GM12878 (cell line): ENCODE measurements around the gene KCNC4. TPM values are rescaled to one million over a fixed set of nuclear protein-coding genes. Genes with fewer than 3 reads are reported as not detected.

Experiments
- ATAC-seq: fragments of 200-7000 bp; cut with Tn5 transposase; 3 replicates; pipeline ENCODE4 v1.9.1; 2020; ENCODE audit warnings: mild to moderate bottlenecking, moderate library complexity
- BruUV-seq: library from RNA; stranded (reverse); fragments of 400-500 nt; replicated peaks from 2 replicates; lab custom pipeline; 2021; lab: Mats Ljungman, UMichigan
- CTCF ChIA-PET: fragments of 300-600 bp; sonication (Branson Sonifier 250); formaldehyde crosslinking; extraction: SDS; loops from one replicate; lab custom pipeline; 2021; ENCODE audit warnings: inconsistent platforms; lab: Yijun Ruan, JAX
- POLR2A ChIA-PET: fragments of 350-600 bp; formaldehyde crosslinking; extraction: SDS; loops from one replicate; lab custom pipeline; 2021; ENCODE audit warnings: inconsistent platforms; lab: Charles Lee
- RAD21 ChIA-PET: fragments of 300-600 bp; sonication (Branson Sonifier 250); formaldehyde crosslinking; loops from one replicate; lab custom pipeline; 2023; ENCODE audit warnings: antibody characterized with exemption; ENCODE audit not compliant: unreplicated experiment; lab: Charles Lee
- SMC1A ChIA-PET: fragments of 300-600 bp; sonication (Branson Sonifier 250); formaldehyde crosslinking; loops from one replicate; lab custom pipeline; 2023; ENCODE audit not compliant: unreplicated experiment, uncharacterized antibody; lab: Charles Lee
- DNase-seq: peaks from one replicate; pipeline ENCODE4 v3.0.0-alpha.2; 2011; ENCODE audit warnings: low read depth, low spot score
- FAIRE-seq: peaks from 3 replicates; lab custom pipeline; 2011; peaks lifted over from hg19 to GRCh38; lab: Jason Lieb, UNC
- H2AFZ ChIP-seq: 2 replicates; pipeline ENCODE4 v1.6.0; 2011; ENCODE audit warnings: low read depth, low read length, control low read depth; ENCODE audit not compliant: control insufficient read depth
- H3K27ac ChIP-seq: 2 replicates; pipeline ENCODE4 v1.5.1; 2011; ENCODE audit warnings: control low read depth; ENCODE audit not compliant: control insufficient read depth, insufficient read depth
- H3K27me3 ChIP-seq, 2 experiments: replicated peaks in 1 of 2; 2 replicates each; pipeline versions ENCODE4 v1.6.0 to v1.6.1; 2011; ENCODE audit warnings: low read length in 1 of 2; ENCODE audit not compliant: control insufficient read depth in 2 of 2, insufficient read depth in 2 of 2
- H3K36me3 ChIP-seq, 2 experiments: 2 replicates each; pipeline ENCODE4 v1.5.1; 2011; ENCODE audit warnings: low read length in 1 of 2; ENCODE audit not compliant: control insufficient read depth in 2 of 2, insufficient read depth in 2 of 2
- H3K4me1 ChIP-seq: 2 replicates; pipeline ENCODE4 v1.6.1; 2011; ENCODE audit warnings: mild to moderate bottlenecking, low read length, moderate library complexity, mixed read lengths; ENCODE audit not compliant: control insufficient read depth, insufficient read depth
- H3K4me2 ChIP-seq: 2 replicates; pipeline ENCODE4 v1.6.0; 2011; ENCODE audit warnings: control low read depth; ENCODE audit not compliant: control insufficient read depth, insufficient read depth
- H3K4me3 ChIP-seq: fragments of 200-600 bp; sonication (generic); 2 replicates; pipeline ENCODE4 v1.5.1; 2016
- H3K79me2 ChIP-seq: 2 replicates; pipeline ENCODE4 v1.6.0; 2011; ENCODE audit warnings: low read length; ENCODE audit not compliant: control insufficient read depth, insufficient read depth
- H3K9ac ChIP-seq: 2 replicates; pipeline ENCODE4 v1.8.0; 2011; ENCODE audit warnings: low read length, control low read depth, mixed read lengths; ENCODE audit not compliant: control insufficient read depth, insufficient read depth
- H3K9me3 ChIP-seq: replicated peaks from 3 replicates; pipeline ENCODE4 v1.5.1; 2011; ENCODE audit warnings: mild to moderate bottlenecking, low read length; ENCODE audit not compliant: control insufficient read depth, insufficient read depth
- H4K20me1 ChIP-seq: 2 replicates; pipeline ENCODE4 v1.6.0; 2011; ENCODE audit not compliant: control insufficient read depth, insufficient read depth
- CBX3 ChIP-seq: fragments of 200-600 bp; sonication (generic); IDR thresholded peaks from 2 replicates; pipeline ENCODE4 v1.6.1; 2016; ENCODE audit warnings: low read depth, borderline replicate concordance
- DPF2 ChIP-seq: fragments of 450-650 bp; IDR thresholded peaks from 2 replicates; pipeline ENCODE4 v1.6.1; 2017; ENCODE audit warnings: mild to moderate bottlenecking
- ESRRA ChIP-seq: IDR thresholded peaks from 2 replicates; pipeline ENCODE4 v1.6.1; 2012; ENCODE audit warnings: mild to moderate bottlenecking, low read length, improper control_type of control experiment
- NFYB ChIP-seq: IDR thresholded peaks from 2 replicates; pipeline ENCODE4 v1.6.1; 2011; ENCODE audit warnings: low read depth, mild to moderate bottlenecking, low read length, improper control_type of control experiment, moderate library complexity; ENCODE audit not compliant: insufficient read depth
- NRF1 ChIP-seq: conservative IDR thresholded peaks from 2 replicates; pipeline ENCODE4 v1.6.1; 2011; ENCODE audit warnings: mild to moderate bottlenecking, low read depth, low read length, improper control_type of control experiment
- STAT1 ChIP-seq: fragments of 450-650 bp; conservative IDR thresholded peaks from 2 replicates; pipeline ENCODE4 v1.6.1; 2014; ENCODE audit warnings: antibody characterized with exemption, mild to moderate bottlenecking
- SUPT20H ChIP-seq: IDR thresholded peaks from 2 replicates; pipeline ENCODE4 v1.6.1; 2011; ENCODE audit warnings: low read depth, mild to moderate bottlenecking, low read length, moderate library complexity, borderline replicate concordance; ENCODE audit not compliant: control insufficient read depth
- TARDBP ChIP-seq: IDR thresholded peaks from 2 replicates; pipeline ENCODE4 v1.6.1; 2016; ENCODE audit warnings: borderline replicate concordance
- TCF12 ChIP-seq: IDR thresholded peaks from 2 replicates; pipeline ENCODE4 v1.6.1; 2011; ENCODE audit warnings: low read depth, mild to moderate bottlenecking, low read length
- ZBED1 ChIP-seq: IDR thresholded peaks from 2 replicates; pipeline ENCODE4 v1.6.1; 2016; ENCODE audit warnings: borderline replicate concordance
- WGBS: methylation state at CpG from one replicate; pipeline ENCODE4 v1.1.6; 2016; ENCODE audit warnings: low lambda C conversion rate; ENCODE audit not compliant: insufficient replicate concordance, insufficient coverage; ENCODE audit errors: missing lambda C conversion rate; 5-methylcytosine and 5-hydroxymethylcytosine counted together
- in situ Hi-C: fragments of 300-500 bp; cut with MboI; formaldehyde crosslinking; loops from 9 replicates; pipeline ENCODE4 v1.14.3; 2018; ENCODE audit warnings: mixed read lengths
- intact Hi-C: fragments of 100-400 bp; cut with micrococcal nuclease; formaldehyde crosslinking; loops from one replicate; pipeline ENCODE4 v1.14.2; 2022; ENCODE audit not compliant: unreplicated experiment
- polyA plus RNA-seq, 11 experiments: library from polyadenylated mRNA; depleted of rRNA in 4 of 11; unstranded in 6 of 11; stranded (reverse) in 5 of 11; fragments of >200 nt; fragmentation: Nextera tagmentation in 4 of 11; fragmentation: Illumina TruSeq in 1 of 11; extraction: Ambion mirVana in 4 of 11; extraction: Trizol in 1 of 11; gene quantifications; 1 replicate in 1 of 11; 2 replicates in 10 of 11; pipeline versions ENCODE4 v1.2.1 to v1.2.3, GENCODE V29; 2011 to 2016; ENCODE audit warnings: inconsistent platforms in 2 of 11, missing spikeins in 2 of 11, low read depth in 1 of 11
- total RNA-seq, 4 experiments: library from RNA; depleted of rRNA in 3 of 4; stranded (reverse); fragments of >200 nt in 3 of 4; fragmentation: Illumina TruSeq in 1 of 4; extraction: Trizol in 1 of 4; gene quantifications; 2 replicates each; pipeline versions ENCODE4 v1.2.1 to v1.2.3, GENCODE V29; 2013 to 2021
- TF ChIP-seq, protein P1 (sequence below), 3 experiments: IDR thresholded peaks in 2 of 3; conservative IDR thresholded peaks in 1 of 3; 2 replicates each; pipeline ENCODE4 v1.5.1; 2011; ENCODE audit warnings: low read depth in 3 of 3, low read length in 3 of 3, mild to moderate bottlenecking in 3 of 3, control low read depth in 2 of 3, moderate library complexity in 2 of 3, inconsistent platforms in 1 of 3, mixed read lengths in 1 of 3; ENCODE audit not compliant: control insufficient read depth in 2 of 3, insufficient read depth in 1 of 3; ENCODE audit errors: extremely low read depth in 1 of 3
- TF ChIP-seq, protein P2 (sequence below): fragments of 450-650 bp; IDR thresholded peaks from 2 replicates; pipeline ENCODE4 v1.6.1; 2014; ENCODE audit warnings: mild to moderate bottlenecking
- TF ChIP-seq, protein P3 (sequence below): fragments of 450-650 bp; IDR thresholded peaks from 2 replicates; pipeline ENCODE4 v1.6.1; 2016; ENCODE audit warnings: mild to moderate bottlenecking
- TF ChIP-seq, protein P4 (sequence below): IDR thresholded peaks from 2 replicates; pipeline ENCODE4 v1.6.1; 2012; ENCODE audit warnings: low read depth, low read length, improper control_type of control experiment

The KCNC4 gene
- total and polyA plus RNA-seq, 10 of the 15 experiments (the other 5 are each of a cell fraction or from before 2014, with no cell fraction given), result 0.06 to 1.7 (median 0.36) TPM

DNA sequence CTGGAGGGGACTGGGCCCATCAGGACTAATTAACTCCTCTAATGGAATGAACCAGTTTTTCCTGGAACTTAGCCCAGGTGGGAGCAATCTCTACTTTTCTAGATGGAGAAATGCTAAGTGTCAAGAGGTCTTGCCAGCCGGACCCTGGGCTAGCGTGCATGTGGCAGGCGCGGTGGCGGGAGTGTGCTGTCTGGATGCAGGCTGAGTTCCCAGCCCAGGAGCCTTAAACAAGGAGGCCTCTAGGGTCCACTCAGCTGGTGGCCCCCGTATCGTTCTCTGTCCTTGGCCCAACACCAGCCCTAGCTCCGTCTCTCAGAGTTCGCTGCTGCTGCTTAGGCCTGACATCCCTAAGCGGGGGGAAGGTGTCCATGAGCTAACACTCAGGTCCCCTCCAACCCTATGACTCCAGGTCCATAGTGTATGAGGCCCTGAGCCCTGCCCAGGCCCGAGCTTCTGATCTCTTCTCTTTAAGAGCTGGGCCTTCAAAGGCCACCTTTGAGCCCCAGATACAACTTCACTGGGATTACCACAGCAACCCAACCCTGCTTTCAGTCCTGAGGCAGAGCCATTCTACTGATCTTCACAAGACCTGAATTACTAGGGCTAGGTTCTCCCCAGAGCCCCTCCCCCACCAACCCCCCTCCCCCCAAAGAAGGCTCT, 3.7 kb upstream of the KCNC4 start:
- WGBS, result 73% methylated on average over 11 of the region's 11 CpGs

More for the DNA sequence above, 3.7 kb upstream of the KCNC4 start:
- Histone ChIP-seq H2AFZ (no peak overlapping the region), H3K4me1 (peaks cover 4% of the 10 kb centered on the region; the same call in 1 of the 2 replicates), H3K27me3 (peaks cover 0 to 4% of the 10 kb centered on the region in 2 experiments; a peak in 2 of 4 replicates), H3K36me3 (no peaks in the 10 kb centered on the region), H3K4me2 (no peak overlapping the region), H3K79me2 (no peaks in the 10 kb centered on the region), H3K9ac (no peak overlapping the region)
- no peak for DNase-seq
- BruUV-seq, result no TSS peak
- FAIRE-seq, result no peak
- TF ChIP-seq SUPT20H, result no peak
- no peak for TF ChIP-seq TARDBP
- TF ChIP-seq ESRRA, result no peak
- TF ChIP-seq, protein P1, sequence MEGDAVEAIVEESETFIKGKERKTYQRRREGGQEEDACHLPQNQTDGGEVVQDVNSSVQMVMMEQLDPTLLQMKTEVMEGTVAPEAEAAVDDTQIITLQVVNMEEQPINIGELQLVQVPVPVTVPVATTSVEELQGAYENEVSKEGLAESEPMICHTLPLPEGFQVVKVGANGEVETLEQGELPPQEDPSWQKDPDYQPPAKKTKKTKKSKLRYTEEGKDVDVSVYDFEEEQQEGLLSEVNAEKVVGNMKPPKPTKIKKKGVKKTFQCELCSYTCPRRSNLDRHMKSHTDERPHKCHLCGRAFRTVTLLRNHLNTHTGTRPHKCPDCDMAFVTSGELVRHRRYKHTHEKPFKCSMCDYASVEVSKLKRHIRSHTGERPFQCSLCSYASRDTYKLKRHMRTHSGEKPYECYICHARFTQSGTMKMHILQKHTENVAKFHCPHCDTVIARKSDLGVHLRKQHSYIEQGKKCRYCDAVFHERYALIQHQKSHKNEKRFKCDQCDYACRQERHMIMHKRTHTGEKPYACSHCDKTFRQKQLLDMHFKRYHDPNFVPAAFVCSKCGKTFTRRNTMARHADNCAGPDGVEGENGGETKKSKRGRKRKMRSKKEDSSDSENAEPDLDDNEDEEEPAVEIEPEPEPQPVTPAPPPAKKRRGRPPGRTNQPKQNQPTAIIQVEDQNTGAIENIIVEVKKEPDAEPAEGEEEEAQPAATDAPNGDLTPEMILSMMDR (IDR thresholded peaks at IDR 0.05 in 2 of 3, conservative IDR thresholded peaks at IDR 0.05 in 1 of 3; ENCODE audit: control insufficient read depth in 2 of 3, extremely low read depth in 1 of 3, insufficient read depth in 1 of 3, low read depth in 3 of 3, low read length in 3 of 3), result no peak
- no peak for TF ChIP-seq STAT1
- no peak for TF ChIP-seq NFYB
- TF ChIP-seq, protein P2, sequence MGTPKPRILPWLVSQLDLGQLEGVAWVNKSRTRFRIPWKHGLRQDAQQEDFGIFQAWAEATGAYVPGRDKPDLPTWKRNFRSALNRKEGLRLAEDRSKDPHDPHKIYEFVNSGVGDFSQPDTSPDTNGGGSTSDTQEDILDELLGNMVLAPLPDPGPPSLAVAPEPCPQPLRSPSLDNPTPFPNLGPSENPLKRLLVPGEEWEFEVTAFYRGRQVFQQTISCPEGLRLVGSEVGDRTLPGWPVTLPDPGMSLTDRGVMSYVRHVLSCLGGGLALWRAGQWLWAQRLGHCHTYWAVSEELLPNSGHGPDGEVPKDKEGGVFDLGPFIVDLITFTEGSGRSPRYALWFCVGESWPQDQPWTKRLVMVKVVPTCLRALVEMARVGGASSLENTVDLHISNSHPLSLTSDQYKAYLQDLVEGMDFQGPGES, result no peak
- TF ChIP-seq, protein P3, sequence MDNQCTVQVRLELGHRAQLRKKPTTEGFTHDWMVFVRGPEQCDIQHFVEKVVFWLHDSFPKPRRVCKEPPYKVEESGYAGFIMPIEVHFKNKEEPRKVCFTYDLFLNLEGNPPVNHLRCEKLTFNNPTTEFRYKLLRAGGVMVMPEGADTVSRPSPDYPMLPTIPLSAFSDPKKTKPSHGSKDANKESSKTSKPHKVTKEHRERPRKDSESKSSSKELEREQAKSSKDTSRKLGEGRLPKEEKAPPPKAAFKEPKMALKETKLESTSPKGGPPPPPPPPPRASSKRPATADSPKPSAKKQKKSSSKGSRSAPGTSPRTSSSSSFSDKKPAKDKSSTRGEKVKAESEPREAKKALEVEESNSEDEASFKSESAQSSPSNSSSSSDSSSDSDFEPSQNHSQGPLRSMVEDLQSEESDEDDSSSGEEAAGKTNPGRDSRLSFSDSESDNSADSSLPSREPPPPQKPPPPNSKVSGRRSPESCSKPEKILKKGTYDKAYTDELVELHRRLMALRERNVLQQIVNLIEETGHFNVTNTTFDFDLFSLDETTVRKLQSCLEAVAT, result no peak
- TF ChIP-seq CBX3, result no peak
- TF ChIP-seq DPF2, result no peak
- no peak for TF ChIP-seq TCF12
- no peak for TF ChIP-seq ZBED1
- no peak for TF ChIP-seq NRF1
- TF ChIP-seq, protein P4, sequence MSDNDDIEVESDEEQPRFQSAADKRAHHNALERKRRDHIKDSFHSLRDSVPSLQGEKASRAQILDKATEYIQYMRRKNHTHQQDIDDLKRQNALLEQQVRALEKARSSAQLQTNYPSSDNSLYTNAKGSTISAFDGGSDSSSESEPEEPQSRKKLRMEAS, result no peak
- TF ChIP-seq, all 136 proteins: peak for 0
- H3K4me3 ChIP-seq, result no peak overlapping the region
- RAD21 ChIA-PET, result interaction anchor here (0.8 to 6.4 kb wide), 14 partner anchors 30 to 289 kb away, joined by 3 to 319 read pairs (median 15); partner anchors contain the start of genes LAMTOR5 and RBM15
- CTCF ChIA-PET, result interaction anchor here (0.6 to 18.8 kb wide), 27 partner anchors 29 to 293 kb away, joined by 3 to 753 read pairs (median 7); partner anchors contain the start of genes LAMTOR5 and RBM15
- intact Hi-C loops, result no loop called here
- no peak overlapping the region for H3K27ac ChIP-seq
- POLR2A ChIA-PET, result interaction anchor here (2.7 kb wide), 1 partner anchor 106 kb away, joined by 7 read pairs; no protein-coding TSS in a partner anchor
- in situ Hi-C loops, result loop anchor here (5.0 kb wide), 1 partner anchor 201 kb away; the partner anchor contains the start of gene LAMTOR5
- ATAC-seq, result no peak
- H3K9me3 ChIP-seq, result no peaks in the 10 kb centered on the region
- H4K20me1 ChIP-seq, result no peaks in the 10 kb centered on the region
- SMC1A ChIA-PET, result interaction anchor here (0.7 to 17.8 kb wide), 16 partner anchors 10 to 289 kb away, joined by 3 to 524 read pairs (median 8); partner anchors contain the start of gene RBM15
